MCF 10A (cell line): ENCODE data around the gene DCLK2. TPM values are rescaled to one million over a fixed set of nuclear protein-coding genes. Genes with fewer than 3 reads are reported as not detected.

Source experiments
- BruUV-seq: library from RNA; stranded (reverse); fragments of 400-500 nt; replicated peaks from 2 replicates; lab custom pipeline; 2021; lab: Mats Ljungman, UMichigan
- CTCF ChIA-PET: fragments of 300-600 bp; sonication (Branson Sonifier 250); formaldehyde crosslinking; extraction: SDS; loops from one replicate; lab custom pipeline; 2021; ENCODE audit warnings: antibody characterized with exemption, inconsistent platforms; lab: Yijun Ruan, JAX
- POLR2A ChIA-PET: fragments of 300-600, 350-650 bp; sonication (Branson Sonifier 250); formaldehyde crosslinking; extraction: SDS; loops from one replicate; lab custom pipeline; 2020; ENCODE audit warnings: antibody characterized with exemption, inconsistent platforms; lab: Yijun Ruan, JAX
- DNase-seq: peaks from one replicate; pipeline ENCODE4 v3.0.0-alpha.2; 2018; ENCODE audit not compliant: unreplicated experiment
- H3K27ac Mint-ChIP-seq: one replicate; pipeline ENCODE4 v1.8.0; 2022; ENCODE audit warnings: mild to moderate bottlenecking, low read depth, mixed read lengths; ENCODE audit not compliant: unreplicated experiment
- H3K27me3 Mint-ChIP-seq: one replicate; pipeline ENCODE4 v1.8.0; 2022; ENCODE audit warnings: mixed read lengths; ENCODE audit not compliant: insufficient read depth, unreplicated experiment
- H3K36me3 Mint-ChIP-seq: one replicate; pipeline ENCODE4 v1.8.0; 2022; ENCODE audit warnings: mild to moderate bottlenecking, moderate library complexity, mixed read lengths; ENCODE audit not compliant: insufficient read depth, unreplicated experiment
- H3K4me1 Mint-ChIP-seq: one replicate; pipeline ENCODE4 v1.8.0; 2022; ENCODE audit warnings: mixed read lengths; ENCODE audit not compliant: insufficient read depth, unreplicated experiment
- H3K4me3 Mint-ChIP-seq: one replicate; pipeline ENCODE4 v1.8.0; 2022; ENCODE audit warnings: mild to moderate bottlenecking, moderate library complexity, mixed read lengths; ENCODE audit not compliant: unreplicated experiment
- H3K9me3 Mint-ChIP-seq: one replicate; pipeline ENCODE4 v1.8.0; 2022; ENCODE audit warnings: mixed read lengths; ENCODE audit not compliant: unreplicated experiment
- intact Hi-C: fragments of 100-400 bp; cut with micrococcal nuclease; formaldehyde crosslinking; loops from 2 replicates; pipeline ENCODE4 v1.14.1; 2022
- total RNA-seq: library from RNA; stranded (reverse); gene quantifications from 2 replicates; pipeline ENCODE4 v1.2.3, GENCODE V29; 2022
- TF ChIP-seq, protein P1 (sequence below): fragments of 200-600 bp; IDR thresholded peaks from one replicate; pipeline ENCODE4 v1.8.0; 2022; ENCODE audit warnings: antibody characterized with exemption, mild to moderate bottlenecking; ENCODE audit not compliant: unreplicated experiment

DCLK2 gene
- total RNA-seq, 1 experiment from 2014 or later = 1.2 TPM

DNA sequence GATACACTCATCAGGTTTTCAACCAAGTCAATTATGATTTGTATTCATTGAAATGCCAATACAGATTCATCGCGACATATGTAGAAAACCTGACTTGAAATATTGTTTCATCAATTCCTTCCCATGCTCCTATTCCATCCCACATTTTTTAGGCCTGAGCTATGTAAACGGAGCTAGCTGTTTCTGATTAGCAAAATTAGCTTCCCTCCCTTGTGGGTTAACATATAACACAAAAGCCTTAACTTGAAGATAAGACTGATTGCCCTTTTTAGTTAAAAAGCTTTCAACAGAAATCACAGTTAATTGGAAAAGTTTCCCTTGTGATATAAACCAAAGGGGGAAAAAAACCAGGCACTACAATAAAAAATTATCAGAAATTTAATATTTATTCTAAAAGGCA is 32.8 kb upstream of the DCLK2 start:
- Mint-ChIP-seq H3K36me3 (no peaks in the 10 kb centered on the region), H3K27me3 (peaks cover under 1% of the 10 kb centered on the region), H3K4me1 (no peaks in the 10 kb centered on the region), H3K27ac (no peak overlapping the region), H3K4me3 (no peak overlapping the region), H3K9me3 (no peaks in the 10 kb centered on the region)
- CTCF ChIA-PET = interaction anchor here (0.7 to 1.2 kb wide), 2 partner anchors 30 to 34 kb away, joined by 4 to 5 read pairs; no protein-coding TSS in a partner anchor
- intact Hi-C loops = no loop called here
- BruUV-seq = no TSS peak
- TF ChIP-seq, protein P1, sequence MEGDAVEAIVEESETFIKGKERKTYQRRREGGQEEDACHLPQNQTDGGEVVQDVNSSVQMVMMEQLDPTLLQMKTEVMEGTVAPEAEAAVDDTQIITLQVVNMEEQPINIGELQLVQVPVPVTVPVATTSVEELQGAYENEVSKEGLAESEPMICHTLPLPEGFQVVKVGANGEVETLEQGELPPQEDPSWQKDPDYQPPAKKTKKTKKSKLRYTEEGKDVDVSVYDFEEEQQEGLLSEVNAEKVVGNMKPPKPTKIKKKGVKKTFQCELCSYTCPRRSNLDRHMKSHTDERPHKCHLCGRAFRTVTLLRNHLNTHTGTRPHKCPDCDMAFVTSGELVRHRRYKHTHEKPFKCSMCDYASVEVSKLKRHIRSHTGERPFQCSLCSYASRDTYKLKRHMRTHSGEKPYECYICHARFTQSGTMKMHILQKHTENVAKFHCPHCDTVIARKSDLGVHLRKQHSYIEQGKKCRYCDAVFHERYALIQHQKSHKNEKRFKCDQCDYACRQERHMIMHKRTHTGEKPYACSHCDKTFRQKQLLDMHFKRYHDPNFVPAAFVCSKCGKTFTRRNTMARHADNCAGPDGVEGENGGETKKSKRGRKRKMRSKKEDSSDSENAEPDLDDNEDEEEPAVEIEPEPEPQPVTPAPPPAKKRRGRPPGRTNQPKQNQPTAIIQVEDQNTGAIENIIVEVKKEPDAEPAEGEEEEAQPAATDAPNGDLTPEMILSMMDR = no peak
- POLR2A ChIA-PET = interaction anchor here (0.6 kb wide), 2 partner anchors 70 to 558 kb away, joined by 3 to 5 read pairs; no protein-coding TSS in a partner anchor
- DNase-seq = no peak

DNA sequence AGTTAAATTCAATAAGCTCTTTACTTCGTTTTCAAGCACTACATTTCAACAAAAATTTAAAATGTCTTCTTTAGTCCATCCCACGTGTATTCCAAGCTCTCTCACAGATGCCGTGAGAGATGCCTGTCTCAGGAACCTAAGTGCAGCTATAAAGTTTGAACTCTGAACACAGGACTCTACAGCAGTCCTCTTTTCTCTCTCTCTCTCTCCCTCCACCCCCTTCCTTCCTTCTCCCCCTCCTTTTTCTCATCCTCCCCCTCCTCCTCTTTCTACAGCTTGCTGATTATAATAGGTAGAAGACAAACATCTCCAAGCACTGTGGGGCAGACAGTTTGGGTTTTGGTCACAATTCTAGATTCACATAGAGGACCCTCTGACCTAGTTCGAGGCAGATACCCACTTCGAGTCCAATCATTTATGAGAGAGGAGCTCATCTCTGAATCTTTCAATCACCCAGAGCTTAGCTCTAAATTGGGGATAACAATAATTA is 31.5 kb upstream of the DCLK2 start:
- CTCF ChIA-PET = interaction anchor here (0.6 to 0.9 kb wide), 4 partner anchors 10 to 798 kb away, joined by 3 to 6 read pairs (median 3); no protein-coding TSS in a partner anchor
- Mint-ChIP-seq H3K27me3 (no peaks in the 10 kb centered on the region), H3K27ac (no peak overlapping the region), H3K4me3 (no peak overlapping the region), H3K9me3 (no peaks in the 10 kb centered on the region), H3K36me3 (no peaks in the 10 kb centered on the region), H3K4me1 (no peaks in the 10 kb centered on the region)
- TF ChIP-seq, protein P1 = no peak
- intact Hi-C loops = no loop called here
- DNase-seq = no peak
- POLR2A ChIA-PET = no interaction called here
- BruUV-seq = no TSS peak

DNA sequence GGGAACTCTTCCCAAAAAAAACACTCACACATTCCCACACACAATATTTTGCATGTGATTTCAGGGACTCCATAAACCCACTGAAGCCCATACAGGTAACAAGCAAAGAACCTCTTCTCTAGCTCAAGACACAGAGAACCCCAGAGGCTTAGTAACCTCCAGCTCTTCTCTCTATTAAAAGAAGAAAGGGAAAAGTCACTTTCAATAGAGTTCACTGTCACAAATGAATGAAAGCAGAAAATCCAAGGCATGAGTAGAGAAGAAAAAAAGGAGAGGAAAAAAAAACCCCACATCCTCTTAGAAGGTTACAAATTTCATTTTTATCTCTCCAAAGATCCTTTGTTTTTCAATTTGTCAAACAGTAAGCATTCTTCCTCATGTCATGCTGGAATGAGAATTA is 30.7 kb upstream of the DCLK2 start:
- no TSS peak for BruUV-seq
- H3K27ac Mint-ChIP-seq = no peak overlapping the region
- ChIA-PET POLR2A (no interaction called here), CTCF (interaction anchor here (0.8 to 0.9 kb wide), 2 partner anchors 9 to 170 kb away, joined by 3 to 6 read pairs; no protein-coding TSS in a partner anchor)
- H3K4me3 Mint-ChIP-seq = no peak overlapping the region
- H3K4me1 Mint-ChIP-seq = no peaks in the 10 kb centered on the region
- TF ChIP-seq, protein P1 = no peak
- intact Hi-C loops = no loop called here
- no peaks in the 10 kb centered on the region for H3K9me3 Mint-ChIP-seq
- H3K27me3 Mint-ChIP-seq = no peaks in the 10 kb centered on the region
- no peaks in the 10 kb centered on the region for H3K36me3 Mint-ChIP-seq
- no peak for DNase-seq

DNA sequence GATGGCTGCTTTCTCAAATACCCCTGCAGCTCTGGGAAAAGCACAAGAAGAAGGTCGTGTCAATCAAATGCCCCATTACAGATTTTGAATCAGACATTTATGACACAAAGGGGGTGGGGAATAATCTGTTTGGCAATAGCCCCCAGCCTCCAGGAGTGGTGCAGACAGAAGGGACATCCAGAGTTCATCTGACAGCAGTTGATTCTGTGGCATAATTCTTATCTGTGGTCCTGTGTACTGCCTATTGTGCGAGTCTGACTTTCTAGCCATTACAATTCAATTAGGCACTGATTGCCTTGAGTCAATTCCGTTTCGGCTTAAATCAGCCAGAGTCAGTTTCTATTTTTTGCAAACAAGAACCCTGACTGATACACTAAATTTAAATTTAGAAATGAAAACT is 28.6 kb upstream of the DCLK2 start:
- CTCF ChIA-PET = no interaction called here
- no TSS peak for BruUV-seq
- TF ChIP-seq, protein P1 = no peak
- H3K36me3 Mint-ChIP-seq = no peaks in the 10 kb centered on the region
- H3K27me3 Mint-ChIP-seq = no peaks in the 10 kb centered on the region
- H3K9me3 Mint-ChIP-seq = no peaks in the 10 kb centered on the region
- POLR2A ChIA-PET = interaction anchor here (1.1 kb wide), 1 partner anchor 15 kb away, joined by 3 read pairs; no protein-coding TSS in a partner anchor
- H3K4me1 Mint-ChIP-seq = no peaks in the 10 kb centered on the region
- intact Hi-C loops = no loop called here
- no peak for DNase-seq
- no peak overlapping the region for H3K27ac Mint-ChIP-seq
- no peak overlapping the region for H3K4me3 Mint-ChIP-seq
